NCI-H1105 treated with DMSO at 0.1 percent for 48 hours (cell line): ENCODE data around the gene VMAC.

Experiments used
- DNase-seq: peaks from one replicate; lab custom pipeline; 2025; lab: John Stamatoyannopoulos, UW

Gene VMAC

GRCh38 chr19:5952193-5953029 lies 47.7 kb downstream of the VMAC start:
- peak; percentile 3 for DNase-seq

- DNase-seq, result no peak
Observed at GRCh38 chr19:5953030-5953589, 48.4 kb downstream of the VMAC start.

- DNase-seq, result no peak
Observed at GRCh38 chr19:5953680-5954213, 49.1 kb downstream of the VMAC start.

DNA sequence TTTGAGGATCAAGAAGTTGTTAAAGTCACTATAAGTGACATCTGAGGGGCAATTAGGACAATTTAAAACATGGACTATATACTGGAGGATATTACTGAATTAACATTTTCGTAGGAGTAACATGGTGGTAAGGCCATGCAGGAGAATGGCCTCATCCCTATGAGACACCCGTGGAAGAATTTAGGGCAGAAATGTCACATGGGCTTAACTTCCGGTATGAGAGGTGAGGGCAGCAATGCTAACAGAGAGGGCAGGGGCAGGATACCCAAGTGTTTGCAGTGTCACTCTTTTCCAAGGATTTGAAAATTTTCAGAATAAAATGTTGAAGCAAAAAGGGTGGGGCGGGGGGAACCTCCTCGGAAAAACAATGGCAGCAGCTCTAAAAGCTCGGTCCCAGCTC lies 49.6 kb downstream of the VMAC start:
- DNase-seq, result no peak

- no peak for DNase-seq
Observed at GRCh38 chr19:5955636-5955935, 50.9 kb downstream of the VMAC start.

- DNase-seq, result no peak
Observed at GRCh38 chr19:5956323-5956722, 51.7 kb downstream of the VMAC start.

GRCh38 chr19:5956728-5957127 lies 52.1 kb downstream of the VMAC start:
- no peak for DNase-seq

DNA sequence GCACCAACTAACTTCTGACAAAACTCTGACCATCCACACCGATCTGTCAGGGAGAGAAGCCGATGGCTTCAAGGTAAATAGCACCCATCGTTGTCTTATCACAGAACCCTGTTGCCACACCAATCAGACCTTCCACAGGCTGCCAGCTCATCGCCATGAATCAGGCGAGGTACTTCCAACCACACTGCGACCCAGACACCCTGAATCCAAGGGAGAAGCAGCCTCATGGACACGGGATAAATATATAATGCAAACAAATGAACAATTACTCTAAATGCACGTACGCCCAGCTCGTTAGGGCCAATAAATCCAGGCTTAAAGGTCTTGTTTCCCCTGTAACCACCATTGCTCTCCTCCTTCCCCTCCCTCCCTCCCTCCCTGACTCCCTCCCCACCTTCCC lies 52.5 kb downstream of the VMAC start:
- DNase-seq, result no peak

DNA sequence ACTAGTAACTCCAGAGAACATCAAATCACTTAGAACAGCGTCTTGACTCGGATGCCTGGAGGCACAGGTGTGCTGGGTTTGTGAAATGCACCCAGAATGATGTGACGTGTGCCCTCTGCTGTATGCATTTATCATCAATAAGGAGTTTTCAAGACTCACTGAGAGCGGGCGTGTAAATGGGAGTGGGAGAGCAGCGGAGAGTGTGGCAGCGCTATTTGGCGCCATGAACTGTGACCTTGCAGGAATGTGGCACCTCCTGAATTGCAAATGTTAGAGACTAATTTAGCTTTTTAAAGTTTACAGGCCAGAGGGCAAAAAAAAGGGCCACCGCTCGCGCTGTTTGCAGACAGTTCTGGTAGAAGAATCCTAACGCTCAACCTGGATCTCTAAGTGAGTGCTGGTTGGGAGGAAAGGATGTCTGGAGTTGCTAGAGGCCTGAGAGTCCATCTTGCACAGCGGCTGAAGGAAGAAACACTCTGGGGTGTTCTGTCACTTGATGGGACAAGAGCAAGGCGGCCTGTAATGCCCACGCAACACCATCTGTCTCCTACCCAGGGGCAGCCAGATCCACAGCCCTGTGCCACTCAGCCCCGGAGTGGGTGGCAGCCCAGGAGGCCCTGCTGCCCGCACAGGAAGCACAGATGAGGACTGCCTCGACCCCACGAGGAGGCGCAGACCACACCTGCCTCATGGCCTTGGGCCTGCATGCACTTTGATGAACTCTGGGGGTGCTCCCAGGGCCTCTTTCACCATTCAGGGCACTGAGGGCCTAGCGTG lies 53.6 kb downstream of the VMAC start:
- DNase-seq, result no peak

DNA sequence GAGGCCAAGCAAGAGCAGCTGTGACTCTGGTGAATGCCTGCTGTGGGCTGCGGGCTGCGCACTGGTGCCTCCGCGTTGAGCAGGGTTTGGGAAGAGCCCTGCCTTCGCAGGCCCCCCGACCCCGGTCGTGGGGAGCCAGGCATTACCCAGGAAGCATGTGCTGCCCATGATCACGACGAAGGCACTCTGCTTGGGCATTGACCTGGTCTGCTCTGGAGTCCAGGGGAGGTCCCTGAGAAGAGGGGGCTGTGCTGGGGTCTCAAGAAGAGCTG lies 54.1 kb downstream of the VMAC start:
- no peak for DNase-seq

- no peak for DNase-seq
Observed at GRCh38 chr19:5959260-5960004, 54.8 kb downstream of the VMAC start.
